K562 (cell line): ENCODE results near the gene MYO7A. TPM values are rescaled to one million over a fixed set of nuclear protein-coding genes. Genes with fewer than 3 reads are reported as not detected.
A peak's percentile ranks its signal among the peaks of the same experiment; 100 is the strongest.

Experiments
- ARID2 ChIP-seq: fragments of 450-650 bp; IDR thresholded peaks from 2 replicates; pipeline ENCODE4 v1.6.1; 2017; ENCODE audit warnings: antibody characterized with exemption, mild to moderate bottlenecking
- ESRRA ChIP-seq: fragments of 450-650 bp; IDR thresholded peaks from 2 replicates; pipeline ENCODE4 v1.6.1; 2014; ENCODE audit warnings: low read depth, mild to moderate bottlenecking, moderate library complexity, borderline replicate concordance
- MAZ ChIP-seq, 2 experiments: fragments of 450-650 bp in 1 of 2; sonication (generic) in 1 of 2; formaldehyde crosslinking; IDR thresholded peaks in 1 of 2; conservative IDR thresholded peaks in 1 of 2; 2 replicates each; pipeline versions ENCODE4 v1.4.0 to v1.5.0; 2020; ENCODE audit warnings: mild to moderate bottlenecking in 1 of 2, missing genetic modification reagents in 1 of 2
- MECOM ChIP-seq: fragments of 250-450 bp; sonication (Bioruptor Pico); IDR thresholded peaks from 2 replicates; pipeline ENCODE4 v1.8.0; 2022; ENCODE audit warnings: inconsistent platforms
- POLR2G ChIP-seq: fragments of 200-400 bp; formaldehyde crosslinking; IDR thresholded peaks from 2 replicates; pipeline ENCODE4 v1.6.1; 2017; ENCODE audit warnings: low read depth, mild to moderate bottlenecking, antibody characterized with exemption, low read length, moderate library complexity
- RBM17 ChIP-seq: fragments of 200-400 bp; formaldehyde crosslinking; IDR thresholded peaks from 2 replicates; pipeline ENCODE4 v1.6.1; 2017; ENCODE audit warnings: low read depth, mild to moderate bottlenecking, low read length, borderline replicate concordance
- SIX5 ChIP-seq, 2 experiments: IDR thresholded peaks; 2 replicates each; pipeline ENCODE4 v1.6.1; 2011; ENCODE audit warnings: low read length in 2 of 2, borderline replicate concordance in 1 of 2, low read depth in 1 of 2, mild to moderate bottlenecking in 1 of 2, moderate library complexity in 1 of 2; ENCODE audit not compliant: insufficient read depth in 1 of 2
- SRSF3 ChIP-seq: fragments of 200-400 bp; formaldehyde crosslinking; IDR thresholded peaks from 2 replicates; pipeline ENCODE4 v1.6.1; 2016; ENCODE audit warnings: mild to moderate bottlenecking, low read length, moderate library complexity; ENCODE audit not compliant: insufficient read depth
- TRIM28 ChIP-seq: fragments of 450-650 bp; IDR thresholded peaks from 2 replicates; pipeline ENCODE4 v1.6.1; 2017
- ZFP36 ChIP-seq: fragments of 150-350 bp; IDR thresholded peaks from 2 replicates; pipeline ENCODE4 v1.6.1; 2018; ENCODE audit warnings: low read length, low read depth; ENCODE audit not compliant: partially characterized antibody
- ZNF12 ChIP-seq: sonication (generic); formaldehyde crosslinking; IDR thresholded peaks from 2 replicates; pipeline ENCODE4 v1.4.0; 2020; ENCODE audit warnings: mild to moderate bottlenecking, missing genetic modification reagents
- polyA plus RNA-seq, 8 experiments: library from polyadenylated mRNA; depleted of rRNA in 4 of 8; stranded (reverse) in 5 of 8; unstranded in 3 of 8; fragments of >200 nt; fragmentation: Nextera tagmentation in 2 of 8; fragmentation: Illumina TruSeq in 1 of 8; extraction: Ambion mirVana in 2 of 8; extraction: Trizol in 1 of 8; gene quantifications; 2 replicates each; pipeline versions ENCODE4 v1.2.1 to v1.2.3, GENCODE V29; 2011 to 2014; ENCODE audit warnings: inconsistent platforms in 1 of 8, missing spikeins in 1 of 8
- total RNA-seq, 7 experiments: library from RNA; depleted of rRNA in 6 of 7; stranded (reverse); fragments of >200 nt in 6 of 7; fragmentation: Illumina TruSeq in 2 of 7; extraction: Trizol in 2 of 7; gene quantifications; 2 replicates each; pipeline versions ENCODE4 v1.2.1 to v1.2.3, GENCODE V29; 2011 to 2021; ENCODE audit warnings: low replicate concordance in 1 of 7
- TF ChIP-seq, protein P1 (sequence below): IDR thresholded peaks from 2 replicates; pipeline ENCODE4 v1.6.1; 2011; ENCODE audit warnings: borderline replicate concordance, low read depth, mild to moderate bottlenecking, moderate library complexity, low read length; ENCODE audit not compliant: insufficient read depth, poor library complexity, severe bottlenecking
- TF ChIP-seq, protein P2 (sequence below): fragments of 450-650 bp; formaldehyde crosslinking; IDR thresholded peaks from 2 replicates; pipeline ENCODE4 v1.4.0; 2020; ENCODE audit warnings: mild to moderate bottlenecking, moderate library complexity
- TF ChIP-seq, protein P3 (sequence below), 3 experiments: IDR thresholded peaks in 2 of 3; conservative IDR thresholded peaks in 1 of 3; 2 replicates each; pipeline ENCODE4 v1.5.1; 2011 to 2012; ENCODE audit warnings: low read length in 3 of 3, mild to moderate bottlenecking in 3 of 3, control low read depth in 2 of 3, improper control_type of control experiment in 1 of 3, inconsistent platforms in 1 of 3, low read depth in 1 of 3, mixed read lengths in 1 of 3, moderate library complexity in 1 of 3; ENCODE audit not compliant: insufficient read depth in 2 of 3
- TF ChIP-seq, protein P4 (sequence below): fragments of 450-650 bp; IDR thresholded peaks from 2 replicates; pipeline ENCODE4 v1.6.1; 2016
- TF ChIP-seq, protein P5 (sequence below): fragments of 450-650 bp; IDR thresholded peaks from 2 replicates; pipeline ENCODE4 v1.6.1; 2016; ENCODE audit warnings: low read depth, mild to moderate bottlenecking, moderate library complexity

MYO7A gene
- total and polyA plus RNA-seq, 9 of the 15 experiments (the other 6 are each of a cell fraction or from before 2014, with no cell fraction given) = 0.01 to 0.11 (median 0.07) TPM; not detected in 1

DNA sequence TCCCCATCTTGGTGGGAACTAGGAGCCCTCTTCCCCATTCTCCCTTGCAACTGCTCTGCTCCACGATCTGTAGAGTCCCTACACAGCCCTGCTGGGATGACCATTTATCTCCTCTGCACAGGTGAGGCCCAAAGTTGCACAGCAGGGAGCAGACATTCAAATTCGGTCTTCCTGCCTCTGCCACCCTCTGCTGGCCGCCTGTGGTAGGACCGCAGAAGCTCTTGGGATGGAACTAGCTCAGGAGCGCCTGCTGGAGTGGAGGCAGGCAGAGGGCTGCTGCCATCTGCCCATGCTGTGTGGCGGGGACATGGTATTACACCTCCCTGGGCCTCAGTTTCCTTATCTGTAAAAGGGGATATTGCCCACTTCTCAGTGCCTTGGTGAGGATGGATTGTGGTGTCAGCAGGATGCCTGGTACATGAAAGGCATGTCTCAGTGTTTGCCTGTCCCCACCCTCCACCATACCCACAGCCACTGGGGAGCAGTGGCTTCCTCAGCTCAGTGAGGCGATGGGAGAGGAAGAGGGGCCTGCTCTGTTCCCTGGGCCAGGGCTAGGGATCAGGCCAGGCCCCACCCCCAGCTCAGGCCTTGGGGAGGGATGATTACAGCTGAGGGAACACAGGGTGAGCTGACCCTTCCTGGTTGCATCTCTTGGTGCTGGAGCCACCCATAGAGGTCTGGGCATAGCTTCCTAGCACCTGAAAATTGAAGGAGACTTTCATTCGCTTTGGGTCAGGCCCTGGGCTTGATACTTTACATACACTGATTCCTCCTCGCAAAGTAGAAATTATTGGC is 36.7 kb upstream of the MYO7A start (continued):
- TF ChIP-seq, protein P1, sequence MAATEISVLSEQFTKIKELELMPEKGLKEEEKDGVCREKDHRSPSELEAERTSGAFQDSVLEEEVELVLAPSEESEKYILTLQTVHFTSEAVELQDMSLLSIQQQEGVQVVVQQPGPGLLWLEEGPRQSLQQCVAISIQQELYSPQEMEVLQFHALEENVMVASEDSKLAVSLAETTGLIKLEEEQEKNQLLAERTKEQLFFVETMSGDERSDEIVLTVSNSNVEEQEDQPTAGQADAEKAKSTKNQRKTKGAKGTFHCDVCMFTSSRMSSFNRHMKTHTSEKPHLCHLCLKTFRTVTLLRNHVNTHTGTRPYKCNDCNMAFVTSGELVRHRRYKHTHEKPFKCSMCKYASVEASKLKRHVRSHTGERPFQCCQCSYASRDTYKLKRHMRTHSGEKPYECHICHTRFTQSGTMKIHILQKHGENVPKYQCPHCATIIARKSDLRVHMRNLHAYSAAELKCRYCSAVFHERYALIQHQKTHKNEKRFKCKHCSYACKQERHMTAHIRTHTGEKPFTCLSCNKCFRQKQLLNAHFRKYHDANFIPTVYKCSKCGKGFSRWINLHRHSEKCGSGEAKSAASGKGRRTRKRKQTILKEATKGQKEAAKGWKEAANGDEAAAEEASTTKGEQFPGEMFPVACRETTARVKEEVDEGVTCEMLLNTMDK = no peak
- TF ChIP-seq SIX5 (IDR thresholded peaks at IDR 0.05; ENCODE audit: borderline replicate concordance in 1 of 2, insufficient read depth in 1 of 2, low read depth in 1 of 2, low read length in 2 of 2) = no peak
- no peak for TF ChIP-seq SRSF3
- TF ChIP-seq, protein P2, sequence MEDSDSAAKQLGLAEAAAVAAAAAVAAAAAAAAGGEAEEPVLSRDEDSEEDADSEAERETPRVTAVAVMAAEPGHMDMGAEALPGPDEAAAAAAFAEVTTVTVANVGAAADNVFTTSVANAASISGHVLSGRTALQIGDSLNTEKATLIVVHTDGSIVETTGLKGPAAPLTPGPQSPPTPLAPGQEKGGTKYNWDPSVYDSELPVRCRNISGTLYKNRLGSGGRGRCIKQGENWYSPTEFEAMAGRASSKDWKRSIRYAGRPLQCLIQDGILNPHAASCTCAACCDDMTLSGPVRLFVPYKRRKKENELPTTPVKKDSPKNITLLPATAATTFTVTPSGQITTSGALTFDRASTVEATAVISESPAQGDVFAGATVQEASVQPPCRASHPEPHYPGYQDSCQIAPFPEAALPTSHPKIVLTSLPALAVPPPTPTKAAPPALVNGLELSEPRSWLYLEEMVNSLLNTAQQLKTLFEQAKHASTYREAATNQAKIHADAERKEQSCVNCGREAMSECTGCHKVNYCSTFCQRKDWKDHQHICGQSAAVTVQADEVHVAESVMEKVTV (CRISPR knock-in tag) = peak; percentile 83
- TF ChIP-seq, protein P3, sequence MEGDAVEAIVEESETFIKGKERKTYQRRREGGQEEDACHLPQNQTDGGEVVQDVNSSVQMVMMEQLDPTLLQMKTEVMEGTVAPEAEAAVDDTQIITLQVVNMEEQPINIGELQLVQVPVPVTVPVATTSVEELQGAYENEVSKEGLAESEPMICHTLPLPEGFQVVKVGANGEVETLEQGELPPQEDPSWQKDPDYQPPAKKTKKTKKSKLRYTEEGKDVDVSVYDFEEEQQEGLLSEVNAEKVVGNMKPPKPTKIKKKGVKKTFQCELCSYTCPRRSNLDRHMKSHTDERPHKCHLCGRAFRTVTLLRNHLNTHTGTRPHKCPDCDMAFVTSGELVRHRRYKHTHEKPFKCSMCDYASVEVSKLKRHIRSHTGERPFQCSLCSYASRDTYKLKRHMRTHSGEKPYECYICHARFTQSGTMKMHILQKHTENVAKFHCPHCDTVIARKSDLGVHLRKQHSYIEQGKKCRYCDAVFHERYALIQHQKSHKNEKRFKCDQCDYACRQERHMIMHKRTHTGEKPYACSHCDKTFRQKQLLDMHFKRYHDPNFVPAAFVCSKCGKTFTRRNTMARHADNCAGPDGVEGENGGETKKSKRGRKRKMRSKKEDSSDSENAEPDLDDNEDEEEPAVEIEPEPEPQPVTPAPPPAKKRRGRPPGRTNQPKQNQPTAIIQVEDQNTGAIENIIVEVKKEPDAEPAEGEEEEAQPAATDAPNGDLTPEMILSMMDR (IDR thresholded peaks at IDR 0.05 in 2 of 3, conservative IDR thresholded peaks at IDR 0.05 in 1 of 3; ENCODE audit: insufficient read depth in 2 of 3, low read depth in 1 of 3, low read length in 3 of 3) = peak; percentile 96 to 99 (median 98)
- peak; percentile 51; the same call in 1 of the 2 replicates for TF ChIP-seq MECOM
- 0 out of 2 replicates have a peak, but pooled peaks have one; percentile 31 for TF ChIP-seq ARID2
- TF ChIP-seq, protein P4, sequence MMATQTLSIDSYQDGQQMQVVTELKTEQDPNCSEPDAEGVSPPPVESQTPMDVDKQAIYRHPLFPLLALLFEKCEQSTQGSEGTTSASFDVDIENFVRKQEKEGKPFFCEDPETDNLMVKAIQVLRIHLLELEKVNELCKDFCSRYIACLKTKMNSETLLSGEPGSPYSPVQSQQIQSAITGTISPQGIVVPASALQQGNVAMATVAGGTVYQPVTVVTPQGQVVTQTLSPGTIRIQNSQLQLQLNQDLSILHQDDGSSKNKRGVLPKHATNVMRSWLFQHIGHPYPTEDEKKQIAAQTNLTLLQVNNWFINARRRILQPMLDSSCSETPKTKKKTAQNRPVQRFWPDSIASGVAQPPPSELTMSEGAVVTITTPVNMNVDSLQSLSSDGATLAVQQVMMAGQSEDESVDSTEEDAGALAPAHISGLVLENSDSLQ = no peak
- no peak for TF ChIP-seq ESRRA
- no peak for TF ChIP-seq TRIM28
- TF ChIP-seq ZFP36 = peak; percentile 79
- TF ChIP-seq MAZ (CRISPR knock-in tag; conservative IDR thresholded peaks at IDR 0.05 in 1 of 2, IDR thresholded peaks at IDR 0.05 in 1 of 2) = peak in 1 of 2 experiments; percentile 66; a peak in 2 of 4 replicates
- no peak for TF ChIP-seq POLR2G
- TF ChIP-seq RBM17 = no peak
- TF ChIP-seq, protein P5, sequence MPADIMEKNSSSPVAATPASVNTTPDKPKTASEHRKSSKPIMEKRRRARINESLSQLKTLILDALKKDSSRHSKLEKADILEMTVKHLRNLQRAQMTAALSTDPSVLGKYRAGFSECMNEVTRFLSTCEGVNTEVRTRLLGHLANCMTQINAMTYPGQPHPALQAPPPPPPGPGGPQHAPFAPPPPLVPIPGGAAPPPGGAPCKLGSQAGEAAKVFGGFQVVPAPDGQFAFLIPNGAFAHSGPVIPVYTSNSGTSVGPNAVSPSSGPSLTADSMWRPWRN = no peak
- TF ChIP-seq ZNF12 (CRISPR knock-in tag) = no peak
